GM18508 (cell line): ENCODE measurements around the gene ALPP.
"Not testable (repeated sequence)": the region's sequence is repeated elsewhere in the genome, so short reads cannot be mapped to it uniquely, and the experiment has no call there.

Experiments
- ATAC-seq: cut with Tn5 transposase; IDR thresholded peaks from one replicate; pipeline ENCODE4 v1.9.1; 2021; ENCODE audit warnings: moderate number of reproducible peaks; ENCODE audit not compliant: insufficient read depth, unreplicated experiment

The ALPP gene

GRCh38 chr2:232378735-232379151, at the start of gene ALPP:
Gene ALPP, plus strand, starts transcription at chr2:232378751. Its CDS starts 52 bp downstream, at chr2:232378803.
- ATAC-seq, result not testable (repeated sequence)

DNA sequence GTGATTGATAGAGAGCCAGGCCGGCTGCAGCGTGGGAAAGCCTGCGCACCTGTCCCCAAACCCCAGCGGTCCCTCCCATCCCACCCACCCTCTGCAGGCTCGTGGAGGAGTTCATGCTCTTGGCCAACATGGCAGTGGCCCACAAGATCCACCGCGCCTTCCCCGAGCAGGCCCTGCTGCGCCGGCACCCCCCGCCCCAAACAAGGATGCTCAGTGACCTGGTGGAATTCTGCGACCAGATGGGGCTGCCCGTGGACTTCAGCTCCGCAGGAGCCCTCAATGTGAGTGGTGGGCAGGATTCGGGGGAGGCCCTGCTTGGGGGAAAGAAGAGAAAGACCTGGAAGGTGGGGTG, 48.9 kb upstream of the ALPP start:
- ATAC-seq, result no peak

- ATAC-seq, result no peak
These were observed 48.2 kb upstream of the ALPP start for GRCh38 chr2:232330068-232330999.

DNA sequence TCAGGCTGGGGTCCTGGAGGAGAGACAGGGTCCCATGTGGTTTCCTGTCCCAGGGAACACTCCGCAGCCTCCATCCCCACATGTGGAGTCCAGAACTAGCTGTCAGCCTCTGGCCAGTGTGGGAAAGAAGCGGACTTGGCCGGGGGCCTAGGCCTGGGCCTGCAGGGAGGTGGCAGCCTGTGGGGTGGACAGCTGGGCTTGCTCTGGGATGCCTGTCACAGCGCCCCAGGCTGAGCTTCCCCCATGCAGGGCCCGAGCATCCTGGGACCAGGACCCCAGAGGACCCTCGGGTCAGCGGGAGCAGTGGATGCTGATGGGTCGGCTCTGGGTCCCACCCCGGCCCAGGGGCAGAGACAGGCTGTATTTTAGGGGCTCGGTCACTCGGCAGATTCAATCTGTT, 47.5 kb upstream of the ALPP start:
- not testable (repeated sequence) for ATAC-seq

GRCh38 chr2:232331641-232332040, 46.9 kb upstream of the ALPP start:
- not testable (repeated sequence) for ATAC-seq

DNA sequence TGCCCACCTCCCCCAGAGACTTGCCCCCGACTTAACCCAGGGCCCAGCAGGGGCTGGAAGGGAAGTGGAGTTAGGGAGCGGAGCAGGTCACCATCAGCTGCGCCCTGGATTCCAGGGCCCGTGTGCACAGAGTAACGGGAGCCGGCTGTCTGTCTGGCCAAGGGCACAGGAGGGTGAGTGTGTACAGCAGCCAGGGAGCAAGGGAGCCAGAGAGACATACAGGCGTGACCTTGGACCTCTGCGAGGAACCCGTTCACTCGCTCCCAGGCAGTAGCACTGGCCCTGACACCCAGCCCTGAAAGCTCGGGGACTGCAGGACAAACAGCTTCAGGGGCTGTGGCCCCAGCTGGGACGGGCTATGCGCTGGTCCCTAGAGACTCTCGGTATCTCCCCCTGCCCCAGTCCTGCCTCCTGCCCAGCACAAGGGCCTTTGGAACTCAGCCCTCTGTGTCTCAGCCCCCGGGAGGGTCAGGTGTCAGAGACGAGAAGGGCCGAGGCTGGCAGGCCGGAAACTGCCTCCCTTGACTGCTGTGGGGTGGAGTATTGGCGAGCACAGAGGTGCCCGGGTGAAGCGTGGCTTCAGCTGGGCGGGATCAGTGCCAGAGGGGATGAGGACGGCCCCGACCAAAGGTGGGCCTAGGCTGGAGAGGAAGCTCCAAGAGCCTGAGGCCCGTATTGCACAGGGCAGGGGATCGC, 46.2 kb upstream of the ALPP start:
- not testable (repeated sequence) for ATAC-seq

DNA sequence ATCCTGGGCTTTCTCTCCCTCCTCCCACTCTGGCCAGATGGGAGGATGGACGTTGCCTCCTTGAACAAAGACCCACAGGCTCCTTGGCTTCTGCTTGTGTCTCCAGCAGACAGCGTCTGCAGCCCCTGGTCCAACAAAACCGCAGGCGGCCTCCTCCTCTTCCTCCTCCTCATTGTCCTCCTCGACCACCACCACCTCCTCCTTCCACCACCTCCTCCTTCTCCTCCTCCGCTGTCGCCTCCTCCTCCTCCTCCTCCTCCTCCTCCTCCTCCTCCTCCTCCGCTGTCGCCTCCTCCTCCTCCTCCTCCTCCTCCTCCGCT, 45.7 kb upstream of the ALPP start:
- ATAC-seq, result no peak

- ATAC-seq, result no peak
These were observed 45.0 kb upstream of the ALPP start for GRCh38 chr2:232333361-232334135.

- not testable (repeated sequence) for ATAC-seq
These were observed 44.2 kb upstream of the ALPP start for GRCh38 chr2:232334136-232334884.

GRCh38 chr2:232334885-232335205, 43.7 kb upstream of the ALPP start:
- ATAC-seq, result not testable (repeated sequence)

- ATAC-seq, result not testable (repeated sequence)
These were observed 43.2 kb upstream of the ALPP start for GRCh38 chr2:232335206-232335858.

GRCh38 chr2:232335859-232336215, 42.7 kb upstream of the ALPP start:
- no peak for ATAC-seq

- ATAC-seq, result no peak
These were observed 42.3 kb upstream of the ALPP start for GRCh38 chr2:232336241-232336736.

- ATAC-seq, result no peak
These were observed 41.4 kb upstream of the ALPP start for GRCh38 chr2:232336981-232337720.

DNA sequence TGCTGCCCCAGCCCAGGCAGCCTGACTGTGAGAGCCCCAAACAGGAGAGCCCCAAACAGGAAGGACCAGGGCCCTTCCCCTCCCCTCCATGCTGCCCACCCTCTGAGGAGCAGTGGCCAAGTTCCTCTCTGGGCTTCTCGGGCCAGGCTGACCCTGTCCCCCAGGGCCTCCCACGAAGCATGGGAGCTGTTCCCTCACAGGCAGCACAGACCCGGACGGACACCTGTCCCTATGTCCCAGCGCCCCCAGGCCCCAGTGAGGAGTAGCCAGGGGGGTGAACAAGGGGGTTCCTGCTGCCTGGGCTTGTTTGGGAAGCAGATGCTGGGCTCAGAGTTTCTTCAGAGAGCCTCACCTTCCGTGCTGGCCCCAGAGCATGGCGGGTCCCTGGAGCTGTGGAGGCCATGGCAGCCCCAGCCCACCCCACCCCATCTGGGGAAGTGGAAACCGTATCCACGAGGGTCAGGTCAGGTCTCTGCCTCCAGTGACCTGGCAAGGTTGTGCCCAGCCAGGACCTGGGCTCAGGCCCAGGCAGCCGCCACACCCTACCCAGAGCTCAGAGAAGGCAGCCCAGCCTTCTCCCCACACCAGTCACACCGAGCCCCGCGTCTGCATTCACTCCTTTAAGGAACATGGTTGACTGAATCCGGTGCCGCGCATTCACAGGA, 40.3 kb upstream of the ALPP start:
- ATAC-seq, result not testable (repeated sequence)

GRCh38 chr2:232338759-232339106, 39.8 kb upstream of the ALPP start:
- ATAC-seq, result no peak

GRCh38 chr2:232339121-232340081, 39.1 kb upstream of the ALPP start:
- ATAC-seq, result no peak
